ENCODE measurements around the gene NIPAL4. TPM values are rescaled to one million over a fixed set of nuclear protein-coding genes. Genes with fewer than 3 reads are reported as not detected.

NIPAL4 gene
- total RNA-seq, 1 donor from 2014 or later = 0.30 TPM

Other genes with a start within 250 kb of the NIPAL4 start
- gene CYFIP2, start 194.1 kb upstream of the NIPAL4 start, total RNA-seq = 23.1 TPM
- gene ADAM19, start 115.6 kb downstream of the NIPAL4 start, total RNA-seq = 97.1 TPM
- gene SOX30, start 192.2 kb downstream of the NIPAL4 start, total RNA-seq = 0.13 TPM
- gene C5orf52, start 211.3 kb downstream of the NIPAL4 start, total RNA-seq = not detected